SK-N-SH treated with all-trans-retinoic acid at 6 μM for 48 hours (cell line): ENCODE measurements around the gene AMBP.
"Not testable (repeated sequence)": the region's sequence is repeated elsewhere in the genome, so short reads cannot be mapped to it uniquely, and the experiment has no call there.

Experiments
- ATAC-seq: fragments of 200-7000 bp; cut with Tn5 transposase; 3 replicates; pipeline ENCODE4 v1.9.1; 2020; ENCODE audit warnings: mild to moderate bottlenecking, moderate library complexity
- ARNTL ChIP-seq: fragments of 450-650 bp; formaldehyde crosslinking; IDR thresholded peaks from 2 replicates; pipeline ENCODE4 v1.5.0; 2020; ENCODE audit warnings: low read depth, mild to moderate bottlenecking, moderate library complexity, borderline replicate concordance
- BACH2 ChIP-seq: fragments of 250-450 bp; sonication (Bioruptor Pico); IDR thresholded peaks from 2 replicates; pipeline ENCODE4 v1.9.0; 2021; ENCODE audit warnings: mild to moderate bottlenecking, borderline replicate concordance
- CSDC2 ChIP-seq: fragments of 250-450 bp; sonication (Bioruptor Pico); IDR thresholded peaks from 2 replicates; pipeline ENCODE4 v1.5.0; 2020; ENCODE audit warnings: mild to moderate bottlenecking, moderate library complexity
- CSRNP3 ChIP-seq: fragments of 250-450 bp; sonication (Bioruptor Pico); IDR thresholded peaks from 2 replicates; pipeline ENCODE4 v1.5.1; 2021; ENCODE audit warnings: mild to moderate bottlenecking, moderate library complexity
- ESRRG ChIP-seq: fragments of 250-450 bp; sonication (Bioruptor Pico); IDR thresholded peaks from 2 replicates; pipeline ENCODE4 v1.6.1; 2021; ENCODE audit warnings: mild to moderate bottlenecking
- GLIS3 ChIP-seq: fragments of 250-450 bp; sonication (Bioruptor Pico); IDR thresholded peaks from 2 replicates; pipeline ENCODE4 v1.5.0; 2020; ENCODE audit warnings: mild to moderate bottlenecking, moderate library complexity
- ISL1 ChIP-seq: fragments of 250-450 bp; sonication (Bioruptor Pico); IDR thresholded peaks from 2 replicates; pipeline ENCODE4 v2.1.2; 2022; ENCODE audit warnings: mild to moderate bottlenecking, moderate library complexity
- OSR1 ChIP-seq: fragments of 250-450 bp; sonication (Bioruptor Pico); IDR thresholded peaks from 2 replicates; pipeline ENCODE4 v1.8.0; 2022; ENCODE audit warnings: moderate library complexity, mild to moderate bottlenecking, inconsistent platforms
- PATZ1 ChIP-seq: fragments of 250-450 bp; sonication (Bioruptor Pico); IDR thresholded peaks from 2 replicates; pipeline ENCODE4 v1.8.0; 2020; ENCODE audit warnings: mild to moderate bottlenecking, moderate library complexity, borderline replicate concordance
- PPARA ChIP-seq: fragments of 250-450 bp; sonication (Bioruptor Pico); IDR thresholded peaks from 2 replicates; pipeline ENCODE4 v1.5.0; 2020; ENCODE audit warnings: mild to moderate bottlenecking, borderline replicate concordance
- RARB ChIP-seq: fragments of 250-450 bp; sonication (Bioruptor Pico); IDR thresholded peaks from 2 replicates; pipeline ENCODE4 v1.8.0; 2021; ENCODE audit warnings: mild to moderate bottlenecking, moderate library complexity
- TCF4 ChIP-seq: fragments of 250-450 bp; sonication (Bioruptor Pico); IDR thresholded peaks from 2 replicates; pipeline ENCODE4 v1.8.0; 2021; ENCODE audit warnings: mild to moderate bottlenecking, moderate library complexity, borderline replicate concordance
- TOX ChIP-seq: fragments of 250-450 bp; sonication (Bioruptor Pico); IDR thresholded peaks from 2 replicates; pipeline ENCODE4 v1.8.0; 2021; ENCODE audit warnings: mild to moderate bottlenecking, moderate library complexity, borderline replicate concordance
- TSHZ2 ChIP-seq: fragments of 250-450 bp; sonication (Bioruptor Pico); IDR thresholded peaks from 2 replicates; pipeline ENCODE4 v1.5.0; 2020; ENCODE audit warnings: mild to moderate bottlenecking, moderate library complexity
- ZC3H10 ChIP-seq: fragments of 250-450 bp; sonication (Bioruptor Pico); IDR thresholded peaks from 2 replicates; pipeline ENCODE4 v1.5.1; 2021; ENCODE audit warnings: mild to moderate bottlenecking, moderate library complexity
- ZFP3 ChIP-seq: fragments of 250-450 bp; sonication (Bioruptor Pico); IDR thresholded peaks from 2 replicates; pipeline ENCODE4 v1.5.0; 2020; ENCODE audit warnings: mild to moderate bottlenecking, moderate library complexity
- ZNF565 ChIP-seq: fragments of 450-650 bp; formaldehyde crosslinking; conservative IDR thresholded peaks from 2 replicates; pipeline ENCODE4 v1.5.0; 2020; ENCODE audit warnings: low read depth, mild to moderate bottlenecking, moderate library complexity
- ZNF70 ChIP-seq: fragments of 450-650 bp; formaldehyde crosslinking; IDR thresholded peaks from 2 replicates; pipeline ENCODE4 v1.5.0; 2020; ENCODE audit warnings: mild to moderate bottlenecking, moderate library complexity
- TF ChIP-seq, protein P1 (sequence below): fragments of 250-450 bp; sonication (Bioruptor Pico); IDR thresholded peaks from 2 replicates; pipeline ENCODE4 v1.8.0; 2021; ENCODE audit warnings: low read depth, mild to moderate bottlenecking, moderate library complexity, borderline replicate concordance
- TF ChIP-seq, protein P2 (sequence below): fragments of 250-450 bp; sonication (Bioruptor Pico); IDR thresholded peaks from 2 replicates; pipeline ENCODE4 v1.5.1; 2020; ENCODE audit warnings: low read depth, mild to moderate bottlenecking, moderate library complexity

Gene AMBP

DNA sequence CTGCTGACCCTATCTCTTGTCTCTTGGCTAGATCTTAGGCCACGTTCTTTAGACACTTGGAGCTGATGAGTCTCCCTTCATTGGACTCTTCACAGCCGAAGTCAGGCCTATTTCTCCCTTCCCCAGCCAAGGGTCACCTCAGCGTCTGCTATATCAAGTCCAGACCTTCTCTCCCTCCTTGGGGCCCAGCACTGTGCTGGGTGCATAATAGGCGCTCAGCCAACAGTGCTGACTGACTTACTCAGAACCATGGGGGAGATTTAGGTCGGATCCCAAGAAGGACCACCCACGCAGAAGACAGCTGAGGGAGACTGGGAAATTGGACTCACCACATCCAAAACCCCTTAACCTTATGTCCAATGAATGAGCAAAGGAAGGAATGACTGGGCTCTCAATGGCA is 5.6 kb upstream of the AMBP start:
- ATAC-seq: no peak
- TF ChIP-seq BACH2 (CRISPR knock-in tag) (no peak), CSDC2 (CRISPR knock-in tag) (no peak), TOX (CRISPR knock-in tag) (no peak), GLIS3 (CRISPR knock-in tag) (no peak), PPARA (CRISPR knock-in tag) (no peak), ISL1 (CRISPR knock-in tag) (no peak), ZFP3 (CRISPR knock-in tag) (no peak), ZC3H10 (no peak), ESRRG (CRISPR knock-in tag) (no peak)
- TF ChIP-seq, protein P1, sequence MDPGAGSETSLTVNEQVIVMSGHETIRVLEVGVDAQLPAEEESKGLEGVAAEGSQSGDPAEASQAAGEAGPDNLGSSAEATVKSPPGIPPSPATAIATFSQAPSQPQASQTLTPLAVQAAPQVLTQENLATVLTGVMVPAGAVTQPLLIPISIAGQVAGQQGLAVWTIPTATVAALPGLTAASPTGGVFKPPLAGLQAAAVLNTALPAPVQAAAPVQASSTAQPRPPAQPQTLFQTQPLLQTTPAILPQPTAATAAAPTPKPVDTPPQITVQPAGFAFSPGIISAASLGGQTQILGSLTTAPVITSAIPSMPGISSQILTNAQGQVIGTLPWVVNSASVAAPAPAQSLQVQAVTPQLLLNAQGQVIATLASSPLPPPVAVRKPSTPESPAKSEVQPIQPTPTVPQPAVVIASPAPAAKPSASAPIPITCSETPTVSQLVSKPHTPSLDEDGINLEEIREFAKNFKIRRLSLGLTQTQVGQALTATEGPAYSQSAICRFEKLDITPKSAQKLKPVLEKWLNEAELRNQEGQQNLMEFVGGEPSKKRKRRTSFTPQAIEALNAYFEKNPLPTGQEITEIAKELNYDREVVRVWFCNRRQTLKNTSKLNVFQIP: no peak

GRCh38 chr9:114082763-114083412 is 4.8 kb upstream of the AMBP start:
- ATAC-seq: not testable (repeated sequence)

DNA sequence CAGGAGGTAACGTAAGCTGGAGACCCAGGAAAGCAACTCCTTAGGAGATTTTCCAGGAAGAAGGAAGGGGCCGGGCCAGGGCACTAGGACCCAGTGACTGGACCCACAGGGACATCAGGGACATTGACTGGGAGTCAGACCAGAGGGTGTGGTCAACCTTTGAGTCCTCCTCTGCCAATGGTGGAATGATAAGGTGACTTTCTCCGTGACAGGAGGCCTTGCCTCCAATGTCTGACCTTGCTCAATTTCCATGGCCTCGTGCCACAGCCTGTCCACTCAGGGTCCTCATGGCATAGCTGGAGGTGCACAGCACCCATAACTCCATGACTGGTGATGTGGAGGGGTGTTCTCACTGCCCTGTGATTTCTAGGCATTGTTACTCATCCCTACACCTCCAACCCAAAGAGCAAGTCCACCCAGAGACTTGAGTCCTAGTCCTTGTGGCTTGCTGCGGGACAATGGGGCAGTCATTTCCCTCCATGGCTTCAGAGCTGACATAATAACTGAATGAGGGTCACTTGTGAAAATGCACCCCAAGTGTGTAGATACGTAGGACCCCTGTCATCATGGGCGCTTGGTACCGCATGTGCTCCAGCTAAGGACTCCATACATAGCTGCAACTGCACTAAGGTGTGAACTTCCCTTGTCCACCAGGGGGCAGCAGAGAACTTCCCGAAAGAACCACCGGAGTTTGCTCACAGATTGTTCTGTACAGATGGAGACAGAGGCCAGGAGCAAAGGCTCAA is 4.1 kb upstream of the AMBP start:
- TF ChIP-seq GLIS3 (CRISPR knock-in tag): no peak
- no peak for TF ChIP-seq ZNF70 (CRISPR knock-in tag)
- TF ChIP-seq ARNTL (CRISPR knock-in tag): no peak
- TF ChIP-seq OSR1 (CRISPR knock-in tag): no peak
- TF ChIP-seq ZFP3 (CRISPR knock-in tag): no peak
- TF ChIP-seq RARB (CRISPR knock-in tag): no peak
- TF ChIP-seq CSRNP3: no peak
- TF ChIP-seq ISL1 (CRISPR knock-in tag): no peak
- TF ChIP-seq TCF4 (CRISPR knock-in tag): no peak
- TF ChIP-seq, protein P2, sequence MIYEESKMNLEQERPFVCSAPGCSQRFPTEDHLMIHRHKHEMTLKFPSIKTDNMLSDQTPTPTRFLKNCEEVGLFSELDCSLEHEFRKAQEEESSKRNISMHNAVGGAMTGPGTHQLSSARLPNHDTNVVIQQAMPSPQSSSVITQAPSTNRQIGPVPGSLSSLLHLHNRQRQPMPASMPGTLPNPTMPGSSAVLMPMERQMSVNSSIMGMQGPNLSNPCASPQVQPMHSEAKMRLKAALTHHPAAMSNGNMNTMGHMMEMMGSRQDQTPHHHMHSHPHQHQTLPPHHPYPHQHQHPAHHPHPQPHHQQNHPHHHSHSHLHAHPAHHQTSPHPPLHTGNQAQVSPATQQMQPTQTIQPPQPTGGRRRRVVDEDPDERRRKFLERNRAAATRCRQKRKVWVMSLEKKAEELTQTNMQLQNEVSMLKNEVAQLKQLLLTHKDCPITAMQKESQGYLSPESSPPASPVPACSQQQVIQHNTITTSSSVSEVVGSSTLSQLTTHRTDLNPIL (CRISPR knock-in tag): no peak
- no peak for TF ChIP-seq ESRRG (CRISPR knock-in tag)
- no peak for TF ChIP-seq TOX (CRISPR knock-in tag)
- TF ChIP-seq BACH2 (CRISPR knock-in tag): no peak
- no peak for TF ChIP-seq CSDC2 (CRISPR knock-in tag)
- no peak for TF ChIP-seq TSHZ2 (CRISPR knock-in tag)
- TF ChIP-seq ZC3H10: no peak
- TF ChIP-seq, protein P1: no peak
- no peak for TF ChIP-seq PATZ1
- TF ChIP-seq ZNF565 (CRISPR knock-in tag): no peak
- ATAC-seq: peak; percentile 99
